Parathyroid adenoma (tissue), 2 donors: ENCODE data around the gene NEK2.
A peak's percentile ranks its signal among the peaks of the same experiment; 100 is the strongest.

ENCODE experiments used
- H2AFZ ChIP-seq: fragments of 300-600 bp; sonication (generic); one replicate; pipeline ENCODE4 v1.7.0; 2017; ENCODE audit warnings: antibody characterized with exemption, mild to moderate bottlenecking
- H3K27ac ChIP-seq: fragments of 300-600 bp; sonication (generic); one replicate; pipeline ENCODE4 v1.7.0; 2017
- H3K27me3 ChIP-seq: fragments of 300-600 bp; sonication (generic); one replicate; pipeline ENCODE4 v1.7.0; 2017; ENCODE audit warnings: low read length; ENCODE audit not compliant: control insufficient read depth, insufficient read depth
- H3K36me3 ChIP-seq: fragments of 300-600 bp; sonication (generic); one replicate; pipeline ENCODE4 v1.7.0; 2017; ENCODE audit warnings: low read length; ENCODE audit not compliant: control insufficient read depth, insufficient read depth
- H3K4me1 ChIP-seq: fragments of 300-600 bp; sonication (generic); one replicate; pipeline ENCODE4 v1.7.0; 2017; ENCODE audit warnings: control low read depth
- H3K4me2 ChIP-seq: fragments of 300-600 bp; sonication (generic); one replicate; pipeline ENCODE4 v1.7.0; 2017; ENCODE audit warnings: low read length
- H3K4me3 ChIP-seq: fragments of 300-600 bp; sonication (generic); one replicate; pipeline ENCODE4 v1.7.0; 2017; ENCODE audit warnings: low read depth, low read length
- H3K79me2 ChIP-seq: fragments of 300-600 bp; sonication (generic); one replicate; pipeline ENCODE4 v1.7.0; 2017; ENCODE audit warnings: control low read depth
- H3K9ac ChIP-seq: fragments of 300-600 bp; sonication (generic); one replicate; pipeline ENCODE4 v1.7.0; 2017; ENCODE audit warnings: mild to moderate bottlenecking
- H3K9me3 ChIP-seq: fragments of 300-600 bp; sonication (generic); one replicate; pipeline ENCODE4 v1.7.0; 2017; ENCODE audit warnings: low read length; ENCODE audit not compliant: control insufficient read depth
- TF ChIP-seq, protein P1 (sequence below): fragments of 300-600 bp; sonication (generic); IDR thresholded peaks from one replicate; pipeline ENCODE4 v1.7.0; 2017; ENCODE audit warnings: antibody characterized with exemption, mild to moderate bottlenecking
- donor health status: primary hyperparathyroidism.

Gene NEK2

DNA sequence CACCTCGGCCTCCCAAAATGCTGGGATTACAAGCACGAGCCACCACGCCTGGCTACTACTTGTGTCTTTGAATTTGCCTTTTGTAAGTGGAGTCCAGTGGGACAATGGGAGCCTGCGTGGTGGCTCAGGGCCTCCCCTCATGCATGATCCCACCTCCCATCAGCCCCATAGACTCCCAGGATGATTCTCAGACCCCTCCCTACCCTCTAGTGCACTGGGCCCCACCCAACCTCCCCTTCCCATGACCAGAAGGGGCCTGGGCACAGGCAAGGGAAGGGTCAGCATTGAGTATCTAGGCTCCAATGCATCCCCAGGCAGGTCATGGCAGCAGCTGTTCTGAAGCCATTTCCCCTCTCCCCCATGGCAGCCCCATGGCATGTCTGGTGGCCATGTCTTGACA is 18.7 kb downstream of the NEK2 start:
- Histone ChIP-seq H3K4me2 (no peak overlapping the region), H3K36me3 (no peaks in the 10 kb centered on the region), H3K9me3 (no peaks in the 10 kb centered on the region), H3K4me3 (no peak overlapping the region), H3K27me3 (no peaks in the 10 kb centered on the region), H3K9ac (no peak overlapping the region), H2AFZ (no peak overlapping the region), H3K4me1 (no peaks in the 10 kb centered on the region), H3K79me2 (no peaks in the 10 kb centered on the region), H3K27ac (no peak overlapping the region)
- TF ChIP-seq, protein P1, sequence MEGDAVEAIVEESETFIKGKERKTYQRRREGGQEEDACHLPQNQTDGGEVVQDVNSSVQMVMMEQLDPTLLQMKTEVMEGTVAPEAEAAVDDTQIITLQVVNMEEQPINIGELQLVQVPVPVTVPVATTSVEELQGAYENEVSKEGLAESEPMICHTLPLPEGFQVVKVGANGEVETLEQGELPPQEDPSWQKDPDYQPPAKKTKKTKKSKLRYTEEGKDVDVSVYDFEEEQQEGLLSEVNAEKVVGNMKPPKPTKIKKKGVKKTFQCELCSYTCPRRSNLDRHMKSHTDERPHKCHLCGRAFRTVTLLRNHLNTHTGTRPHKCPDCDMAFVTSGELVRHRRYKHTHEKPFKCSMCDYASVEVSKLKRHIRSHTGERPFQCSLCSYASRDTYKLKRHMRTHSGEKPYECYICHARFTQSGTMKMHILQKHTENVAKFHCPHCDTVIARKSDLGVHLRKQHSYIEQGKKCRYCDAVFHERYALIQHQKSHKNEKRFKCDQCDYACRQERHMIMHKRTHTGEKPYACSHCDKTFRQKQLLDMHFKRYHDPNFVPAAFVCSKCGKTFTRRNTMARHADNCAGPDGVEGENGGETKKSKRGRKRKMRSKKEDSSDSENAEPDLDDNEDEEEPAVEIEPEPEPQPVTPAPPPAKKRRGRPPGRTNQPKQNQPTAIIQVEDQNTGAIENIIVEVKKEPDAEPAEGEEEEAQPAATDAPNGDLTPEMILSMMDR = no peak

DNA sequence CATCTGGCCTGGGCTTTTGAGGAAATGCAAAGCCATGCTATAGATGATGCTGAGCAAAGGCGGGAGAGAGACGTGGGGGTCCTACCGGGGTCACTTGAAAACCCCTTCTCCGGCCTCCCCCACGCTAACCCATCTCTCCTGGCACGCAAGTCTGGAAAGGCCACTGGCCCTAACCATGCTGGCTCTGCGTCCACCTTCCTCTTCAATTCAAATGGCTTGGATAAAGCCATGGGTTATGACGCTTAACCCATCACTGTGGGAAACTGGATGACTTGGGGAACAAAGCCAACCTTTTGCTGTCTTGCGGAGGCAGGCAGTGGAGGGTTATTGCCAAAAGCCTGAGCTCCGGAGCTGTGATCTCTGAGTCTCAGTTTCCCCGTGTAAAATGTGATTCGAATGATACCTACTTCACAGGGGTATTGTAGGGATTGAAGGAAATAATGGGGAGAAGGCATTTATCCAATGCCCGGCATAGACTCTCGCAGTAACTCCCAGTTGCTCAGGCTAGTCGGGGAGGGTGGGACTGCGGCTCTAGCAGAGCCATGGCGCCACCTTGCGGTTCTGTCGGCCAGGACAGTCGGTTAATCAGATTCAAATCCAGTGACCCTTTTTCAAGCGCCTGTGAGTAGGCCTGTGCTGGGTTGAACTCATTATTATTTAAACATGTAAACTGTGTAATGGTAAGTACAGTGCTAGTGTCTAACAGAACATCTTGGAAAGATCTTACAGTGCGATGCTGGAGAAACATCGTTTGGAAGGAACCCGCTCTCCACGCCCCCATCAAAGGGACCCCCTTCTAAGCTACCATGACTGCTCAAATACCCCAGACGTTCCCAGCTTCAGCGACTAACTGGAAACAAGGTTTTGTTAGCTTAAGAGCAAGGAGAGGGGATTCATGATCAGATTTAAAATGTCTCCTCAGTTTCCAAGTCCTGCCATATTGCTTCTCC is 20.3 kb downstream of the NEK2 start:
- H3K36me3 ChIP-seq = no peaks in the 10 kb centered on the region
- H3K9ac ChIP-seq = no peak overlapping the region
- no peak overlapping the region for H3K4me3 ChIP-seq
- peak overlapping the region; percentile 56 for H2AFZ ChIP-seq
- no peak overlapping the region for H3K4me2 ChIP-seq
- no peak overlapping the region for H3K27ac ChIP-seq
- H3K9me3 ChIP-seq = no peaks in the 10 kb centered on the region
- H3K79me2 ChIP-seq = no peaks in the 10 kb centered on the region
- H3K4me1 ChIP-seq = no peaks in the 10 kb centered on the region
- H3K27me3 ChIP-seq = no peaks in the 10 kb centered on the region
- TF ChIP-seq, protein P1 = peak; percentile 81

DNA sequence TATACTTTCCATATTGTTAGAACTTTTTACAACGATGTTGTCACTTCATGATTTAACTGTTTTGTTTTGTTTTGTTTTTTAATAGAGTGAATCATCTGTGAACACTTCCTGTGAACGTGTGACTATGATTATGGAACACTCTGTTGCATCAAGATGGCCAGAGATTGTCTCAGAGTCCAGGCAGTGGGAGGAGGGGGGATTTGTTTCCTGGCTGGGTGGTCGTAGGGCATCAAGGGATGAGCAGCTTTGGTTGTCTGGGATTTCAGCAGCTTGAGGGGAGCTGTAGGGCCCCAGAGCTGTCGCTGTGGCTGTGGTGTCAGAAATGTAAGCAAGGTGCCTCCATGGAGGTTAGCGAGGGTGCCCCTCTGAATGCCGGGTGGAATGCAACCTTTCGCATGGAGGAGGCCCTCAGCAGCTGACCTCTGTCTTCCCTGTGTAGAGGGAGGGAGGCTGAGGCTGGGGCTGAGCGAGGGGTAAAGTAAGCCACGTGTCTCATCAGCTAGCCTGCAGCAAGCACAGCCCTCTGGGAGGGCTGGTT is 21.4 kb downstream of the NEK2 start:
- Histone ChIP-seq H3K9me3 (no peaks in the 10 kb centered on the region), H3K79me2 (no peaks in the 10 kb centered on the region), H3K27ac (no peak overlapping the region), H3K4me2 (no peak overlapping the region), H3K36me3 (no peaks in the 10 kb centered on the region), H3K4me1 (no peaks in the 10 kb centered on the region), H3K27me3 (no peaks in the 10 kb centered on the region), H3K9ac (no peak overlapping the region), H3K4me3 (no peak overlapping the region), H2AFZ (no peak overlapping the region)
- TF ChIP-seq, protein P1 = no peak

DNA sequence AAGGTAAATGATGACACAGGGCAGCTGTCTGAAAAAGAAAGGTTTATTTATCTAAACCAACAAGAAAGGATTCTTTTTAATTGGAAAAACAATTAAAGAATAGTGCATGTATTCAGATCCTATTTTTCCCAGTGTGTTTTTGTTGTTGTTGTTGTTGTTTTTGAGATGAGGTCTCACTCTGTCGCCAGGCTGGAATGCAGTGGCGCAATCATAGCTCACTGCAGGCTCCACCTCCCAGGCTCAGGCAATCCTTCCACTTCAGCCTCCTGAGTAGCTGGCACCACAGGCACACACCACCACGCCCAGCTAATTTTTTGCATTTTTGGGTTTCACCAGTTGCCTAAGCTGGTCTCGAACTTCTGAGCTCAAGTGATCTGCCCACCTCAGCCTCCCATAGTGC is 22.1 kb downstream of the NEK2 start:
- H3K27ac ChIP-seq = no peak overlapping the region
- TF ChIP-seq, protein P1 = no peak

More for the DNA sequence above, 22.1 kb downstream of the NEK2 start:
- Histone ChIP-seq H3K4me1 (no peaks in the 10 kb centered on the region), H3K4me3 (no peak overlapping the region), H3K27me3 (no peaks in the 10 kb centered on the region), H2AFZ (no peak overlapping the region), H3K36me3 (no peaks in the 10 kb centered on the region), H3K4me2 (no peak overlapping the region), H3K9me3 (no peaks in the 10 kb centered on the region), H3K9ac (no peak overlapping the region), H3K79me2 (no peaks in the 10 kb centered on the region)
